GM21825 (cell line): ENCODE data around the gene WDR19.
A peak's percentile ranks its signal among the peaks of the same experiment; 100 is the strongest.
"Not testable (repeated sequence)": the region's sequence is repeated elsewhere in the genome, so short reads cannot be mapped to it uniquely, and the experiment has no call there.

Experiments
- ATAC-seq: cut with Tn5 transposase; IDR thresholded peaks from one replicate; pipeline ENCODE4 v1.9.1; 2021; ENCODE audit warnings: mild to moderate bottlenecking, moderate library complexity; ENCODE audit not compliant: unreplicated experiment

Gene WDR19

DNA sequence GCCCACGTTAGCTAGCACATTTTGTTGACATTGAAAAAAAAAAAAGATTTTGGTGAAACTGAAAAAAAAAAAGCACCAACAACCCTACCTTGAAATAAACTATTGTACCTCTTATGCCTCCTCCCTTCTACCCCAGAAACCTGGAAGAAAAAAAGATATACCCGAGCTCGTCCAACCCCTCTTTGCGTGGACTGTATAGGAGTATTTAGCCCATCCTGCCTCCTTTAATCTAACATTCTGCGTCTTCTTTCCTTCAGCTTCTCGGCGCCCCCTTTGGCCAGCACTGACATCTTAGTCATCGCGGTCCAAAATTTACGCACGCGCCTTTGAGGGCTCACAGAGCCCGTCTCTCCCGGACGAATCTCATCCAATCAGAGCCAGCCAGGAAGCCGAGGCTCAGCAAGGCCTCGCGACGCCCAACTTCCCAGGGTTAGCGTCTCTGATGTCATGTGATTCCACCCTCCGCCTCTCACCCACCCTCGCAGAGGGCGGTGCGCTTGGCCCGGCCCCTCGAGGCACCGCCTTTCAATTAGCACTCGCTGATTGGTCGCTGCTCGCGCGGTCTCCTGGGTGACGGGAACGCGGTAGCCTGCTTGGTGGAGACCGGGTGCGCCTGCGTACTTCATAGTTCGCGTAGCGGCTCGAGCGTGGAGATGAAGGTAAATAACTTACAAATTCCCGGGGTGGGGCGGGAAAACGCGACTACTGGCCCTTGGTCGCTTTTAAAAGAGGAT is at the start of gene WDR19:
Gene WDR19 (plus strand): TSS at position 625 of the 734 bp plus-strand sequence. CDS start 29 bp downstream, at position 654.
- peak; percentile 100 for ATAC-seq

DNA sequence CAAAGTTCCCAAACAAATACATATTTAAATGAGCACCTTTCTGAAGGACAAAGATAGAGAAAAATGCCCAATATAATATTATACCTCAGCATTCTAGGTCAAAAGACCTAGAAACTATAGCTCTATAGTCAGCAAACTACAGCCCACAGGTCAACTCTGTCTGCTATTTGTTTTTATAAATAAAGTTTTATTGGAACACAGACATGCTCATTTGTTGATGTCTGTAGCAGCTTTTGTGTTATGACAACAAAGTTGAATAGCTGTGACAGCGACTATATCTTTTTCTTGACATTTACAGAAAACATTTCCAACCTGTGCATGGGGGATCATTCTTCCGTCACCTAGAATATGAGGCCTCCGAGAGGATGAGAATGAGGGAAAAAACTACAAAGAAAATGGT is 48.7 kb upstream of the WDR19 start:
- ATAC-seq, result no peak

DNA sequence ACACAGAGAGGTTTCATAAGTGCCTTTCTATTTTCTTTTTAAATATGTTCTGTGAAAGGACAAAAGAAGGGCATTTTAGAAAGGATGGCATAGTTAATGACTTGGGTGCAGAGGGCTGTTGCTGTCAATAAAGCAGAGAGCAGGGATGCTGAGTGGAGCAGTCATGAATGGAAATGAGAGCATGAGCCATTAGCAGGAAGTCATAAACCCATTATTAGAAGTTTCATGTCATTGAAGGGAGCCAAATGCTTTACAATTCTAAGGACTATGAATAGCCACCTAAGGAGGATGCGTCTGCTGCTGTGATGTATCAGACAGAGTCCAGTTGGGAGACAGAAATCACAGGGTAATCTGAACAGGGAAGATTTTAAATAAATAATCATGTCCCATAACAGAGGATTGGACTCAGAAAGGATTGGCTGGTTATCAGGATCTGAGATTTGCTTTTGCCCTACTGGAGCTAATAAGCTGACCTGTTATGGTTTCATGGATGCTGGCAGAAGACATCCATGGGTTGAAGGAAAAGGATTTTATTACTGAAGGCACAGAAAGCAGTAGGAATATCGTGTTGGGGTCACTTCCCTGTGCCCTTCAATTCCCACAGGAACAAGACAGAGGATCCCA is 47.5 kb upstream of the WDR19 start:
- ATAC-seq, result no peak

DNA sequence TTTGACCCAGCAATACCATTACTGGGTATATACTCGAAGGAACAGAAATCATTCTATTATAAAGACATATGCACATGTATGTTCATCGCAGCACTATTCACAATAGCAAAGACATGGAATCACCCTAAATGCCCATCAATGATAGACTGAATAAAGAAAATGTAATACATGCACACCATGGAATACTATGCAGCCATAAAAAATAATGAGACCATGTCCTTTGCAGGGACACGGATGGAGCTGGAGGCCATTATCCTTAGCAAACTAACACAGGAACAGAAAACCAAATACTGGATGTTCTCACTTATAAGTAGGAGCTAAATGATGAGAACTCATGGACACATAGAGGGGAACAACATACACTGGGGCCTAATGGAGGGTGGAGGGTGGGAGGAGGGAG is 44.1 kb upstream of the WDR19 start:
- not testable (repeated sequence) for ATAC-seq

DNA sequence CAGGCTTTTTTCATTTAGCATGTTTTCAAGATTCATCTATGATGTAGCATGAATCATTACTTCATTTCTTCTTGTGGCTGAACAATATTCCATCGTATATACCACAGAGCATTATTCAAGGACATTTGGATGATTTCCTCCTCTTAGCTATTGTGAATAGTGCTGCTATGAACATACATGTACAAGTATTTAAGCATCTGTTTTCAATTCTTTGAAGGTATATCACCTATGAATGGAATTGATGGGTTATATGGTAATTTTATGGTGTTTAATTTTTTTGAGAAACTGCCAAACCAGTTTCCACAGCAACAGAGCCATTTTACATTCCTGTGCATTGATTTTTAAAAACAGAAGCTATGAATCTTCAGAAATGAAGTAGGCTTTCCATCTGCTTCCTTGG is 36.1 kb upstream of the WDR19 start:
- no peak for ATAC-seq

DNA sequence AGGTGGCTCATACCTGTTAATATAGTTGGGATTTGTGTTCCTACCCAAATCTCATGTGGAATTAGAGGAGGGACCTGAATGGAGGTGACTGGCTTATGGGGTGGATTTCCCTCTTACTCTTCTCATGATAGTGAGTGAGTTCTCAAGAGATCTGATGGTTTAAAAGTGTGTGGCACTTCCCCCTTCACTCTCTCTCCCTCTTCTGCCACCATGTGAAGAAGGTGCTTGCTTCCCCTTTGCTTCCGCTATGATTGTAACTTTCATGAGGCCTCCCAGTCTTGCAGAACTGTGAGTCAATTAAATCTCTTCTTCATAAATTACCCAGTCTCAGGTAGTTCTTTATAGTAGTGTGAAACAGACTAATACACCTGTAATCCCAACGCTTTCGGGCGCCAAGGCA is 28.3 kb upstream of the WDR19 start:
- ATAC-seq, result no peak

DNA sequence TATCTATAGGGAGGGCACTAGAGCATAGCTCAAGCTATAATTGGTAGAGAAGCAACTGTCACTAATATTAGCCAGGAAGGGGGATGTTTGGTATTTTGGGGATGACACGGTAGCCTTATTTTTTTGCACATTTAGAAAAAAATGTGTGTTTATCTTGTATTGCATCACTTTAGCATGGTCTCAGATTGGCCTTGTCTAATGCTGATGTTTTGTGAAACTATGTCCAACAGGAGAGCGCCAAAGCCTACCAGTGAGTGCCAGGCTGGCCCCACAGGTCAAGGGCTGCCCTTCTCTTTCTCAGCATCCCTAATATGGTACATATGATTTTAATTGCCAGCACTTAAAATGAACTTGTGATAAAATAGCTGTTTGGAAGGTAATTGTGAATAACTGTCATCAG is 24.8 kb upstream of the WDR19 start:
- ATAC-seq, result no peak

DNA sequence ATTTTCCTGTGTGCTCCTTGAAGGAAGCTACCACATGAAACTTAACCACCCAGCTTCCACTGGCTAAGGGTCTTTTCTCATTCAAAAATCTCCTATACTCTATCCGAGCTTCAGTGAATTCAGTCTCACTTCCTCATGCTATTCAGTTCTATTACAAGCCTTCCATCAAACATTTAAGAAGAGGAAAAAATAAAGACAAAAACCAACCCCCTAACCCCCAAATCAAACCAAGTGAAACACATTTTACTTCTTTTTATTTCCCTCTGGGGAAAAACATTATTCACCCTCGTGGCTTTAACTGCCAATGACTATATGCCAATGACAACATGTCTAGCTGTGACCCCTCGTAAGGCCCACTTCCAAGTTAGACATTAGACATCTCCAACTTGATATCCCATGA is 16.2 kb upstream of the WDR19 start:
- no peak for ATAC-seq

DNA sequence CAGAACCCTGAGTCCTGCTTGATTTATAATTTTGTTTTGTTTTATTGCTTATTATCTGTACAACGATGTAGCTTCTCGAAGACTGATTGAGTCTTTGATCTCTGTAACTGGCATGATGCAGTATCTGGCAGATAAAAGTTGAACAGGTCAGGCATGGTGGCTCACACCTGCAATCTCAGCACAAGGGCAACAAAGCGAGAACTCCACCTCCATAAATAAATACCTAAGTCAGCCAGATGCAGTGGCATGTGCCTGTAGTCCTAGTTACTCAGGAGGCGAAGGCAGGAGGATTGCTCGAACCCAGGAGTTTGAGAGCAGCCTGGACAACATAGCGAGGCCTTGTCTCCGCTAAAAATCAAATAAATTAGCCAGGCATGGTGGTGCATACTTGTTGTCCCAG is 15.7 kb upstream of the WDR19 start:
- no peak for ATAC-seq

DNA sequence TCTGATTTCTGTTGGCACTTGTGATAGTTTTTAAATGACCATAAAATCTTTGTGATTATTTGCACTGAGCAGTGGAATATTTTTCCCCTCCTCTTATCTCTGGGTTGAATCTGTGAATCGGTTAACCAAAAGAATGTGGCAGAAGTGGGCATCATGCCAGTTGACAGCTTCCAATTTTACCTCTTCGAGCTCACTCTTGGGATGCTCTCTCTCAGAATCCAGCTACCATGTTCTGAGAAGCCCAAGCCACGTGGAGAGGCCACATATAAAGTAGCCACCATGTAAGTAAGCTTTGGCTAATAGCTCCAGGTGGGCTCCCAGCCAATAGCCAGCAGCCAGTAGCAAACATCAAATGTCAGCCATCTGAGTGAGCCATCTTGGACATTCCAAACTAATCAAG is 12.9 kb upstream of the WDR19 start:
- no peak for ATAC-seq

DNA sequence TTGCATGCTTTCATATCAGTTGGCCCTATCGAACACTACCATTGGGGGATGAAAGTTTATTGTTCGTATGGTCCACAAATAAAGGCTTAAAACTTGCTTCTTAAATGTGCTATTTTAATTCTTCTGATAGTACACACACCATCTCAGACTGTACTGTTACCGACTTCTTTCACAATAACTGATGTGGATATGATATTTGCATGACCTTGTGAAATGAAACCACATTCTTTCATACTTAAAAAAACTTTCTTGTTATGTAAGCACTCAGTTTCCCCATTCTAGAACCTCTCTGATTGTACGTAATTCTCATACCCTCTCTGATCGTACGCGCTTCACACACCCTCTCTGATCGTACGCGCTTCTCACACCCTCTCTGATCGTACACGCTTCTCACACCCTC is 12.0 kb upstream of the WDR19 start:
- ATAC-seq, result no peak

DNA sequence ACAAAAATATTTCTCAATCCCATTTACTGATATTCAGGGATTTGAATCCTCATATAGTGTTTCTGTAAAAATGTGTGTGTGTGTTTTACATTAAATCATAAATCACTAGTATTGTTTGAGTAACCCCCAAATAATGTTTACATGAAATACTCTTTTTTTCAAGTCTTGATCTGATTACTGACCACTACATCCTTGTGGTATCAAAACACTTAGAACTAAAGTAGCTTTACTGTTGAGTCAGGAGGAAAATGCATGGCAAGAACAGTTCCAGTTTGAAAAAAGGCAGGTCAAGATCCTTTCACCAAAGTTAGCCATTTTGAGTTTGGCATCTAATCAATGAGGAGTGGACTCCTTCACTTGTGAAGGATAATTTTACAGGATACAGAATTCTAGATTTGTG is 3.6 kb upstream of the WDR19 start:
- no peak for ATAC-seq

DNA sequence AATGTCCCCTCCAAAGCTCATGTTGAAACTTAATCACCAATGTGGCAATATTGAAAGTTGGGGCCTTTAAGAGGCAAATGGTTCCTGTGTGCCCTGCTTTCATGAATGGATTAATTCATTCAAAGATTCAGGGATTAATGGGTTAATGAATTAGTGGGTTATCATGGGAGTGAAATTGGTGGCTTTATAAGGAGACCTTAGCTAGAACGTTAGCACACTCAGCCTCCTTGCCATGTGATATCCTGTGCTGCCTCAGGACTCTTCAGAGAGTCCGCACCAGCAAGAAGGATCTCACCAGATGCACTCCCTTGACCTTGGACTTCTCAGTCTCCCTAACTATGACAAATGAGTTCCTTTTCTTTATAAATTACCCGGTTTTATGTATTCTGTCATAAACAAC is 2.6 kb upstream of the WDR19 start:
- ATAC-seq, result no peak

DNA sequence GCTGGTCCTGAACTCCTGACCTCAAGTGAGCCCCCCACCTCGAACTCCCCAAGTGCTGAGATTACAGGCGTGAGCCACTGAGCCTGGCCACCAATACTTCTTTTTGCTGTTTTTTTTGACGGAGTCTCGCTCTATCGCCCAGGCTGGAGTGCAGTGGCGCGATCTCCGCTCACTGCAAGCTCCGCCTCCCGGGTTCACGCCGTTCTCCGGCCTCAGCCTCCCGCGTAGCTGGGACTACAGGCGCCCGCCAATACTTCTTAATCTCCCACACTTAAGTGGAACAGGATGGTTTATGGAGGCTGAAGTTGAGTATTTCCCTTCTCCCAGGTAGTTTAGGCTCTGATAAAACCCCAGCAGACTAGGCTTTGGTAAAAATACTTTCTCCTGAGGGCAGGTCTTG is 1.7 kb upstream of the WDR19 start:
- ATAC-seq, result not testable (repeated sequence)

DNA sequence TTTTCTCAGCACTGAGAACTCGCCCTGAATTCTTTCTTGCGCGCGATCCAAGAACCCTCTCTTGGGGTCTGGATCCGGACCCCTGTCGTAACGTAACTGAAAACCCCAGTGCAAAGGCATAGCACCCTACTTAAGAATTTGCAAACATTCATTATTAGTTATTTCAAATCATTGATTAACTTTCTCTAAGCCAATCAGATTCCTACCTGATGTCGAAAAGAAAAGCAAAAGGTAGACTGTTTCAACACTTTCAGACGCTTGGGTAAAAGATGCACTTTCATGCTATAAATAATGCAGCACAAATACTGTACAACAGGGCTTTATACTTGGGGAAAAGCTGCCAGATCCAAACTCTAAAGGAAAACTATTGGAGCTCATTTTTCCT is 817 bp upstream of the WDR19 start:
- no peak for ATAC-seq

DNA sequence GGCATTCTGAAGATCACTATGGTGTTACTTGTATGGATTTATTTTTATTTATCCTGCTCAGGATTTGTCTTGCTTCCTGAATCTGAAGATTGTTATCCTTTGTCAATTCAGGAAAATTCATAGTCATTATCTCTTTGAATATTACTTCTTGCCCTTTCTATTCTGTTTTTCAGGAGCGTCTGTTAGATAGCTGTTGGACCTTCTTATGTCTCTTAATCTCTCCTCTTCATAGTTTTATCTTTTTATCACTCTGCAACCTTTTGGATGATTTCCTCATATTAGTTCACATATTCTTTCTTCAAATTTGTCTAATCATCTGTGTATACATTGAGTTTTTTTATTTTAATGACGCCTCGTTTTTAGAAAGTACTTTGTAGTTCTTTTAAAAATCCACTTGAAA is 19.6 kb downstream of the WDR19 start:
- no peak for ATAC-seq

DNA sequence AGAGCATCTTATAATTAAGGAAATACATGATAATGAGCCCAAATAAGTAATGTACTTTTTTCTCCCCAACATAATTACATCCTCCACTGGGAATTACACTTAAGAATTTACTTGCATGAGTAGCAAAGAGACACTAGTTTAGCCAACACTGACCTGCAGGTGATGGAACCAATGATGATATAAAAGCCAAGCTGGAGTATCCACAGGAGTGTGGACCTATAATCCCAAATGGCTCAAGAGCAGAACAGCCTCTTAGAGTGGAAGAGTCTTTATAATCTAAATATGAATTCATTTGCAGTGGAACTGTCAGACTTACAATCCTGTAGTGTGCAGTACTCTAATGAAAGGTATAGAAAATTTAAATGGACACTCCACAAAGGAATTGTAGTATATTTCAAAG is 22.2 kb downstream of the WDR19 start:
- no peak for ATAC-seq

DNA sequence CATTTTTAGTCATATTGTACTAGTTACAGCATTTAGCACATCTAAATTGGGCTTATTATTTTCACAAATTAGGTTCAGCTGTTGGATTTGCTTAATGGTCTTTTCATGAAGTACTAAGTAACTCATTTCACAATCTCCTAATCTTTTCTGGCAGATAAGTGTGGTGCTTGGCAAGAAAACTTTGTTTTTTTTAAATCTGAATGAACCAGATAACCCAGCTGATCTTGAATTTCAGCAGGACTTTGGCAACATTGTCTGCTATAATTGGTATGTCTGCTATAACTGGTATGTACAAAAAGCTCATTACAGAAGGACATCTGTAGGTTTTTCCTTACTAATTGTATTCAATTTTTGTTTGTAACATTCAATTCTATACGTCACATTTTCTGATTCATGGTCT is 22.7 kb downstream of the WDR19 start:
- ATAC-seq, result no peak

DNA sequence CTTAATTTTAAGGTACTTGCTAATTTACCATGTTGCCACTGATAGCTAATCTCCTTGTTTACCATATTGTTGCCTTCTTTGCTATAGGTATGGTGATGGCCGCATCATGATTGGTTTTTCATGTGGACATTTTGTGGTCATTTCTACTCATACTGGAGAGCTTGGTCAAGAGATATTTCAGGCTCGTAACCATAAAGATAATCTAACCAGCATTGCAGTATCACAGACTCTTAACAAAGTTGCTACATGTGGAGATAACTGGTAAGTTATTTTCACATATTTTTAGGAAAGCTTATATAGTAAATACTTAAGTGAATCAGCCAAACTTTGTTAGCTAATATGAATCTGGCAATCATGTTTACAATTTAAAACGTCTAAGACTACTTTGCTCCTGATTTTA is 23.1 kb downstream of the WDR19 start:
- no peak for ATAC-seq

DNA sequence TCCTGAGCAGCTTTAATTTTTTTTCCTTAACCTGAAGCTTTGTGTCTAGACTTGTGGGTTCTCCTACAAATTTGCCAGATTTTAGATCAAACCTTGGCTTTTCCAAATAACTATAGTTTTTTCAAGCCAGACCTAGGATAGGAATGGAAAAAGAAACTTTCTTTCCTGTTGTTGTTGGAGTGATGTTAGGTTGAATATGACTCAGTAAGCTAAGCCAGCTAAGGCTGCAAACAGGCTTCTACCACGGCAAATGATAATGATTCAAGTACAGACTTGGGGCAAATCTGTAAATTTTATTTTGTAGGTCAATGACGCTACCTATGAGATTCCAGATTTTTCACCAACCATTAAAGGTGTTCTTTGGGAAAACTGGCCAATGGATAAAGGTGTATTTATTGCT is 45.6 kb downstream of the WDR19 start:
- ATAC-seq, result no peak

DNA sequence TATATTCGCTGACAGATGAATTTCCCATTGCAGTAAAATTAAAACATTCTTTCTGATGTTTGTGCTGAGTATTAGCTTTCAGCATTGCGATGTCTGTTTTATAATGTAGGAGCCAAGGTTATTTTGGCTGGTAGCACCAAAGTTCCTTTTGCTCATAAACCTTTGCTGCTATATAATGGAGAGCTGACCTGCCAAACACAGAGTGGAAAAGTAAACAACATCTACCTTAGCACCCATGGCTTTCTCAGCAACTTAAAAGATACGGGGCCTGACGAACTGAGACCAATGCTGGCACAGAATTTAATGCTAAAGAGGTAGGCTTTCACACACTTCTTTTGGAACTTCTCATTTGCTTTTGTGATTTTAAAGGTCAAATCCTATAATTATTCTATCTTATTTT is 46.0 kb downstream of the WDR19 start:
- no peak for ATAC-seq

DNA sequence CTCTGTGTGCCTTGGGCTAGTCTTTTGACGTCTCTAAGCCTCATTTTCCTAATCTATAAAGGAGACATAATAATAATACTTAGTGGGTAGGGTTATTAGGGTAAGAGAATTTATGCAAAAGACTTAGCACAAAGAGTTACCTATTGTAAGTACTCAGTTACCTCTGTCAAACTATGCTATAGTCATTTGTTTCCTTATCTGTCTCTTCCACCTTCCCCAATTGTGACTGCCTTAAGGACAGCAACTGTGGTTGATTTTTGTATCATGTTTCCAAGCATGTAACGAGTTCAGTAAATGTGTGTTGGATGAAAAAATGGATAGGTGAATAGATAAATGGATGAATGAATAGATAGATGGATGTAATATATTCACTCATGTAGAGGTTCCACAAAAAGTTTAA is 48.1 kb downstream of the WDR19 start:
- no peak for ATAC-seq

DNA sequence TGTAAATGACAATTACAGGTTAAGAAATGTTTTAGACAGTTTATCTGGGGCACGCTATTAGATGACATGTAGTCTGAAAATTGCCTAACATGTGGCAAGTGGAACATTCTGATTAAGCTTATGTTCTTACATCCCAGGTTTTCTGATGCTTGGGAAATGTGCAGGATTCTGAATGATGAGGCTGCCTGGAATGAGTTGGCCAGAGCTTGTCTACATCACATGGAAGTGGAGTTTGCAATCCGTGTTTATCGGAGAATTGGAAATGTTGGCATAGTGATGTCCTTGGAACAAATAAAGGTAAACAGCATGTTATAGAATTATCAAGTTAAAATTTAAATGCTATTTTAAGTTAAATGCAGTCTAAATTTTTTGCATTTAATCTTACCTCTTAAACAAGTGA is 49.3 kb downstream of the WDR19 start:
- ATAC-seq, result no peak
